DOHH2 (cell line): ENCODE results near the gene CHEK1.

Source experiments
- H3F3A ChIP-seq: fragments of 200-600 bp; sonication (generic), shearing (Covaris generic); 2 replicates; pipeline ENCODE4 v1.6.0; 2016; ENCODE audit warnings: antibody characterized with exemption, mild to moderate bottlenecking; ENCODE audit not compliant: control insufficient read depth, insufficient read depth
- H3K27ac ChIP-seq: fragments of 200-600 bp; sonication (generic); 2 replicates; pipeline ENCODE4 v1.5.1; 2014; ENCODE audit warnings: low read depth, mild to moderate bottlenecking, low read length, moderate library complexity
- H3K27me3 ChIP-seq: fragments of 200-600 bp; sonication (generic); 2 replicates; pipeline ENCODE4 v1.6.1; 2014; ENCODE audit warnings: mild to moderate bottlenecking, low read length, mixed read lengths; ENCODE audit not compliant: control insufficient read depth
- H3K36me3 ChIP-seq: fragments of 200-600 bp; sonication (generic); 2 replicates; pipeline ENCODE4 v1.6.1; 2014; ENCODE audit warnings: mild to moderate bottlenecking, low read length, moderate library complexity, mixed read lengths; ENCODE audit not compliant: control insufficient read depth
- H3K4me1 ChIP-seq: fragments of 200-600 bp; sonication (generic); 2 replicates; pipeline ENCODE4 v1.6.1; 2014; ENCODE audit warnings: mild to moderate bottlenecking, low read length, mixed read lengths; ENCODE audit not compliant: control insufficient read depth
- H3K4me2 ChIP-seq: fragments of 200-600 bp; sonication (generic); 2 replicates; pipeline ENCODE4 v1.6.0; 2014; ENCODE audit warnings: mild to moderate bottlenecking, low read length, moderate library complexity
- H3K4me3 ChIP-seq: fragments of 200-600 bp; sonication (generic); 2 replicates; pipeline ENCODE4 v1.5.1; 2014; ENCODE audit warnings: mild to moderate bottlenecking, low read length, mixed read lengths
- H3K79me2 ChIP-seq: fragments of 200-600 bp; sonication (generic); 2 replicates; pipeline ENCODE4 v1.6.1; 2014; ENCODE audit warnings: mild to moderate bottlenecking, low read length, mixed read lengths; ENCODE audit not compliant: control insufficient read depth
- H3K9me2 ChIP-seq: fragments of 200-600 bp; sonication (generic); replicated peaks from 2 replicates; pipeline ENCODE4 v1.6.1; 2014; ENCODE audit warnings: mild to moderate bottlenecking, low read length, mixed read lengths; ENCODE audit not compliant: control insufficient read depth
- H3K9me3 ChIP-seq: fragments of 200-600 bp; sonication (generic); 2 replicates; pipeline ENCODE4 v1.6.1; 2014; ENCODE audit warnings: antibody characterized with exemption, low read length, mixed read lengths; ENCODE audit not compliant: control insufficient read depth, insufficient read depth
- H4K20me1 ChIP-seq: fragments of 200-600 bp; sonication (generic); 2 replicates; pipeline ENCODE4 v1.6.0; 2014; ENCODE audit warnings: low read depth, mild to moderate bottlenecking, antibody characterized with exemption, low read length, moderate library complexity; ENCODE audit not compliant: control insufficient read depth, insufficient read depth
- EZH2phosphoT487 ChIP-seq: fragments of 200-600 bp; sonication (generic); IDR thresholded peaks from 2 replicates; pipeline ENCODE4 v1.6.1; 2017; ENCODE audit warnings: borderline replicate concordance, mild to moderate bottlenecking, antibody characterized with exemption, low read length, moderate library complexity, mixed read lengths
- TF ChIP-seq, protein P1 (sequence below): fragments of 200-600 bp; sonication (generic); IDR thresholded peaks from one replicate; pipeline ENCODE4 v1.5.1; 2014; ENCODE audit warnings: antibody characterized with exemption, mild to moderate bottlenecking, low read depth, low read length; ENCODE audit not compliant: poor library complexity, severe bottlenecking

The CHEK1 gene

DNA sequence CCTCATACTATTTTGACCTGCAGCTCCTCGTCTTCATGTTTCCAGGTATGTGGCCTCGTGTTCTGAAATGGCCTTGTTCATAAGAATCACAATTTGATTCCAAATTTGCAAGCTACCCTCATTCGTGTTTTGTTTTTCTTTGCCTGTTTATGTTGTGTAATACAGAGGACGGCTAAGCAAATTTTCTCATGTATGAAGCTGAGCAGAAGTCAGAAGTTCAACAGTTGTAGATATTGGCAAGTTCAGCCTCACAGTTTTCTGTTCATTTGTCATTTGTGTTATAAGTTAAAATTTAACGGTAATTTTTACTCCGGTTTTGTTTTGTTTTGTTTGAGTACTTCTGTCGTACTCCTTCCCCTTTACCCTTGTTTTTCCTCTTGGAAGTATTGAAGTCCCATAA lies 15.4 kb upstream of the CHEK1 start:
- no peaks in the 10 kb centered on the region for H3K79me2 ChIP-seq
- H3K9me2 ChIP-seq: no peaks in the 10 kb centered on the region
- no peaks in the 10 kb centered on the region for H3K4me1 ChIP-seq
- H3K27ac ChIP-seq: no peak overlapping the region
- no peaks in the 10 kb centered on the region; the same call in 1 of the 2 replicates for H3F3A ChIP-seq
- no peaks in the 10 kb centered on the region for H3K27me3 ChIP-seq
- H3K4me3 ChIP-seq: no peak overlapping the region
- TF ChIP-seq, protein P1, sequence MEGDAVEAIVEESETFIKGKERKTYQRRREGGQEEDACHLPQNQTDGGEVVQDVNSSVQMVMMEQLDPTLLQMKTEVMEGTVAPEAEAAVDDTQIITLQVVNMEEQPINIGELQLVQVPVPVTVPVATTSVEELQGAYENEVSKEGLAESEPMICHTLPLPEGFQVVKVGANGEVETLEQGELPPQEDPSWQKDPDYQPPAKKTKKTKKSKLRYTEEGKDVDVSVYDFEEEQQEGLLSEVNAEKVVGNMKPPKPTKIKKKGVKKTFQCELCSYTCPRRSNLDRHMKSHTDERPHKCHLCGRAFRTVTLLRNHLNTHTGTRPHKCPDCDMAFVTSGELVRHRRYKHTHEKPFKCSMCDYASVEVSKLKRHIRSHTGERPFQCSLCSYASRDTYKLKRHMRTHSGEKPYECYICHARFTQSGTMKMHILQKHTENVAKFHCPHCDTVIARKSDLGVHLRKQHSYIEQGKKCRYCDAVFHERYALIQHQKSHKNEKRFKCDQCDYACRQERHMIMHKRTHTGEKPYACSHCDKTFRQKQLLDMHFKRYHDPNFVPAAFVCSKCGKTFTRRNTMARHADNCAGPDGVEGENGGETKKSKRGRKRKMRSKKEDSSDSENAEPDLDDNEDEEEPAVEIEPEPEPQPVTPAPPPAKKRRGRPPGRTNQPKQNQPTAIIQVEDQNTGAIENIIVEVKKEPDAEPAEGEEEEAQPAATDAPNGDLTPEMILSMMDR: no peak
- TF ChIP-seq EZH2phosphoT487: no peak
- H3K9me3 ChIP-seq: no peaks in the 10 kb centered on the region
- H3K4me2 ChIP-seq: no peak overlapping the region
- peaks cover 89% of the 10 kb centered on the region for H3K36me3 ChIP-seq
- H4K20me1 ChIP-seq: no peaks in the 10 kb centered on the region

DNA sequence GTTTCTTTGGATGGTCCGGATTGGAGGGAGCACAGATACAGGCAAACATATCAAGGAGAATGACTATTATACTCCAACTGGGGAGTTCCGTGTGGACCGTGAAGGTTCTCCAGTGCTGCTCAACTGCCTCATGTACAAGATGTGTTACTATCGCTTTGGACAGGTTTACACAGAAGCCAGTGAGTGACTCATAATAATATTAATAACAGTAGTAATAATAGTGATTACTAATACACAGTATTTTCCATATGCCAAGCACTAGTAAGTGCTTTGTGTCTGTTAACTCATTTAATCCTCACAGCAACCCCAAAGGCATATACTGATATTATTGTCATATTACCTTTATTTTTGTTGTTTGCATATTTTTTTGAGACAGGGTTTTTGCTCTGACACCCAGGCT lies 6.6 kb upstream of the CHEK1 start:
- Histone ChIP-seq H3K27me3 (no peaks in the 10 kb centered on the region), H3K4me3 (no peak overlapping the region), H3K4me1 (peaks cover under 1% of the 10 kb centered on the region; the same call in 1 of the 2 replicates), H3K4me2 (no peak overlapping the region), H3K36me3 (peaks cover 85% of the 10 kb centered on the region), H3K79me2 (no peaks in the 10 kb centered on the region), H3F3A (peaks cover 8% of the 10 kb centered on the region), H3K9me3 (no peaks in the 10 kb centered on the region), H3K9me2 (no peaks in the 10 kb centered on the region), H4K20me1 (no peaks in the 10 kb centered on the region), H3K27ac (no peak overlapping the region)
- TF ChIP-seq EZH2phosphoT487: no peak
- TF ChIP-seq, protein P1: no peak

DNA sequence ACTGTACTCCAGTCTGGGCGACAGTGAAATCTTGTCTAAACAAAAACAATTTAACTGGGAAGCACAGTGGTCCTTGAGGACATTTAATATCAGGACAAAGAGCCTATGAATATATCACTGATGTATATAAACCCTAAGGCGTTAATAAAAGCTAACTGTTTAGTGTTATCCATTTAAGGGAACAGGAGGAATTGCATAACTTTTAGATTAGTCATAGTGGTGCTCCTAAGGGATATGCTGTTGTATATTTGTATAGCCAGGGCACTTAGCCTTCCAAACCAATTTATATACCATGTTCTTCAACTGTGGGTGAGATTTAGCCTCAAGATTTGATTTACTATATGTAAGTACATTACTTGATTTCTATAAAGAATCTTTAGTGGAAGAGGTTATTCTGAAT lies 3.0 kb upstream of the CHEK1 start:
- Histone ChIP-seq H3K4me3 (no peak overlapping the region), H4K20me1 (peaks cover 3% of the 10 kb centered on the region; the same call in 1 of the 2 replicates), H3K9me3 (no peaks in the 10 kb centered on the region), H3K27me3 (no peaks in the 10 kb centered on the region), H3K9me2 (no peaks in the 10 kb centered on the region), H3K4me2 (no peak overlapping the region), H3K27ac (no peak overlapping the region), H3K79me2 (peaks cover 24% of the 10 kb centered on the region), H3F3A (peaks cover 17% of the 10 kb centered on the region), H3K36me3 (peaks cover 62% of the 10 kb centered on the region), H3K4me1 (peaks cover 20% of the 10 kb centered on the region)
- TF ChIP-seq, protein P1: no peak
- TF ChIP-seq EZH2phosphoT487: no peak

DNA sequence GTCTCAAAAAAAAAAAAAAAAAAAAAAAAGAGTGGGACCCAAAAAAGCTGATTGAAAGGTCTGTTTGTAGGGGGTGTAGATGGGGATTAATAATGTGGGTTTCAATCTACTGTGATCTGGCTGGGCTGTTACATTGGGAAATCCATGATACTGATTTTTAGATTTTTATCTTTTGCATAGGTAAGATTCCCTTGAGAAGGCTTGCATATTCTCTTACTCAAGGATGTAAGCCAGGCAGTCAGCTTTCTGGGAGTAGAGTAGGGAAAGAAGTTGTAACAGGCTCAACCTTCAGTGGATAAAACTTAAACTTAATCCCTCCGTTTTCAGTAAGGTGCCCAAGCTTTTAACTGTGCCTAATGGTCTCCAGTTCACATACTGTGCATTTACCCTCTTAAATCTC lies 1.9 kb upstream of the CHEK1 start:
- H3K9me3 ChIP-seq: no peaks in the 10 kb centered on the region
- H3K79me2 ChIP-seq: peaks cover 35% of the 10 kb centered on the region
- H3F3A ChIP-seq: peaks cover 17% of the 10 kb centered on the region
- H3K36me3 ChIP-seq: peaks cover 63% of the 10 kb centered on the region
- H3K4me2 ChIP-seq: no peak overlapping the region
- no peaks in the 10 kb centered on the region for H3K27me3 ChIP-seq
- H3K27ac ChIP-seq: no peak overlapping the region
- no peak overlapping the region for H3K4me3 ChIP-seq
- peaks cover 30% of the 10 kb centered on the region for H3K4me1 ChIP-seq
- H3K9me2 ChIP-seq: no peaks in the 10 kb centered on the region
- TF ChIP-seq EZH2phosphoT487: no peak
- TF ChIP-seq, protein P1: no peak
- peaks cover 9% of the 10 kb centered on the region; the same call in 1 of the 2 replicates for H4K20me1 ChIP-seq
